PFSK-1 (cell line): ENCODE measurements around the gene APOO.

Experiments used
- FOXP2 ChIP-seq: optimal IDR thresholded peaks from 2 replicates; pipeline ENCODE3; 2011; ENCODE audit warnings: borderline replicate concordance, control low read depth, inconsistent platforms; ENCODE audit not compliant: insufficient read depth; ENCODE audit errors: extremely low read length, extremely low read depth
- POLR2AphosphoS5 ChIP-seq: IDR thresholded peaks from 2 replicates; pipeline ENCODE4 v1.6.1; 2012; ENCODE audit warnings: low read depth, mild to moderate bottlenecking, control low read depth, low read length, moderate library complexity
- REST ChIP-seq, 2 experiments: IDR thresholded peaks; 2 replicates each; pipeline versions ENCODE4 v1.6.1 to v1.8.0; 2011 to 2012; ENCODE audit warnings: low read depth in 2 of 2, low read length in 2 of 2, control low read depth in 1 of 2, inconsistent platforms in 1 of 2, mild to moderate bottlenecking in 1 of 2, moderate library complexity in 1 of 2; ENCODE audit not compliant: insufficient read depth in 1 of 2
- SIN3A ChIP-seq: IDR thresholded peaks from 2 replicates; pipeline ENCODE4 v1.6.1; 2012; ENCODE audit warnings: mild to moderate bottlenecking, low read length, moderate library complexity, borderline replicate concordance; ENCODE audit not compliant: insufficient read depth
- TAF1 ChIP-seq: IDR thresholded peaks from 2 replicates; pipeline ENCODE4 v1.6.1; 2012; ENCODE audit warnings: low read length, control low read depth, borderline replicate concordance; ENCODE audit not compliant: insufficient read depth

- TF ChIP-seq POLR2AphosphoS5 (no peak), REST (IDR thresholded peaks at IDR 0.05; ENCODE audit: insufficient read depth in 1 of 2, low read depth in 2 of 2, low read length in 2 of 2) (no peak), SIN3A (no peak), TAF1 (no peak), FOXP2 (no peak)
Measured at GRCh38 chrX:23911126-23911835, 3.5 kb upstream of the APOO start.
